H1 (cell line): ENCODE results near the gene FARS2. TPM values are rescaled to one million over a fixed set of nuclear protein-coding genes. Genes with fewer than 3 reads are reported as not detected.
A peak's percentile ranks its signal among the peaks of the same experiment; 100 is the strongest.

Source experiments
- CTCF ChIA-PET: fragments of 300-600 bp; sonication (Branson Sonifier 250); formaldehyde crosslinking; loops from one replicate; lab custom pipeline; 2021; ENCODE audit not compliant: partially characterized antibody; lab: Charles Lee
- POLR2A ChIA-PET: fragments of 300-600 bp; sonication (Branson Sonifier 250); formaldehyde crosslinking; loops from one replicate; lab custom pipeline; 2021; ENCODE audit warnings: inconsistent platforms; ENCODE audit not compliant: partially characterized antibody; lab: Charles Lee
- DNase-seq, 2 experiments: peaks; one replicate each; pipeline versions ENCODE4 v3.0.0 to v3.0.0-alpha.2; 2010 to 2022; ENCODE audit warnings: low spot score in 2 of 2, low read depth in 1 of 2, mixed read lengths in 1 of 2
- FAIRE-seq: peaks from 2 replicates; lab custom pipeline; 2011; peaks lifted over from hg19 to GRCh38; lab: Jason Lieb, UNC
- H2AFZ ChIP-seq: 2 replicates; pipeline ENCODE4 v1.8.1; 2012; ENCODE audit warnings: low read length, inconsistent platforms
- H2AK5ac ChIP-seq: 2 replicates; pipeline ENCODE4 v1.6.1; 2013; ENCODE audit warnings: low read depth, low read length
- H2BK120ac ChIP-seq: replicated peaks from 2 replicates; pipeline ENCODE3; 2013; ENCODE audit warnings: low read depth, low read length, inconsistent platforms
- H2BK12ac ChIP-seq: 2 replicates; pipeline ENCODE4 v1.6.1; 2013; ENCODE audit warnings: low read depth, low read length
- H2BK15ac ChIP-seq: 2 replicates; pipeline ENCODE4 v1.6.1; 2013; ENCODE audit warnings: low read length
- H2BK20ac ChIP-seq: 2 replicates; pipeline ENCODE4 v1.6.1; 2013; ENCODE audit warnings: low read length
- H2BK5ac ChIP-seq: 2 replicates; pipeline ENCODE4 v1.6.1; 2013; ENCODE audit warnings: low read depth, low read length
- H3K14ac ChIP-seq: 2 replicates; pipeline ENCODE4 v1.6.1; 2013; ENCODE audit warnings: inconsistent platforms; ENCODE audit not compliant: insufficient read length
- H3K18ac ChIP-seq: 2 replicates; pipeline ENCODE4 v1.6.1; 2013; ENCODE audit warnings: low read length; ENCODE audit errors: extremely low read depth
- H3K23ac ChIP-seq: 2 replicates; pipeline ENCODE4 v1.6.1; 2013; ENCODE audit warnings: inconsistent platforms; ENCODE audit not compliant: insufficient read length
- H3K23me2 ChIP-seq: 2 replicates; pipeline ENCODE4 v1.6.1; 2013; ENCODE audit warnings: low read depth, low read length
- H3K27ac ChIP-seq: 2 replicates; pipeline ENCODE4 v1.6.1; 2011; ENCODE audit warnings: low read depth, low read length, inconsistent platforms
- H3K27me3 ChIP-seq, 4 experiments: replicated peaks in 1 of 4; 1 replicate in 1 of 4; 2 replicates in 3 of 4; pipeline versions ENCODE4 v1.6.1 to v1.8.1; 2011 to 2013; ENCODE audit warnings: low read length in 3 of 4, mild to moderate bottlenecking in 3 of 4, inconsistent platforms in 2 of 4, mixed read lengths in 2 of 4, moderate library complexity in 1 of 4; ENCODE audit not compliant: control insufficient read depth in 3 of 4, insufficient read depth in 3 of 4; ENCODE audit errors: extremely low read depth in 1 of 4
- H3K36me3 ChIP-seq, 4 experiments: 2 replicates each; pipeline versions ENCODE4 v1.6.1 to v1.8.1; 2011 to 2013; ENCODE audit warnings: mild to moderate bottlenecking in 4 of 4, low read length in 3 of 4, moderate library complexity in 2 of 4, control low read depth in 1 of 4, inconsistent platforms in 1 of 4; ENCODE audit not compliant: insufficient read depth in 4 of 4, control insufficient read depth in 2 of 4
- H3K4ac ChIP-seq: replicated peaks from 2 replicates; pipeline ENCODE3; 2013; ENCODE audit warnings: low read length, low read depth, mixed read lengths, inconsistent platforms; ENCODE audit not compliant: insufficient read length
- H3K4me1 ChIP-seq, 4 experiments: replicated peaks in 1 of 4; 1 replicate in 1 of 4; 2 replicates in 3 of 4; pipeline versions ENCODE4 v1.6.1 to v1.8.1; 2011 to 2013; ENCODE audit warnings: low read length in 3 of 4, inconsistent platforms in 2 of 4, mixed read lengths in 1 of 4; ENCODE audit not compliant: insufficient read depth in 4 of 4, control insufficient read depth in 3 of 4
- H3K4me2 ChIP-seq, 2 experiments: 2 replicates each; pipeline versions ENCODE4 v1.6.1 to v1.8.1; 2011 to 2013; ENCODE audit warnings: low read depth in 2 of 2, low read length in 2 of 2, control low read depth in 1 of 2, inconsistent platforms in 1 of 2, mild to moderate bottlenecking in 1 of 2; ENCODE audit not compliant: insufficient read depth in 1 of 2
- H3K4me3 ChIP-seq, 4 experiments: fragments of 200-600, 300-600 bp in 1 of 4; sonication (generic), shearing (Covaris generic), sonication (Bioruptor Twin) in 1 of 4; 2 replicates each; pipeline versions ENCODE4 v1.5.1 to v1.8.1; 2011 to 2016; ENCODE audit warnings: low read length in 4 of 4, low read depth in 3 of 4, control low read depth in 2 of 4, inconsistent platforms in 2 of 4, mild to moderate bottlenecking in 2 of 4, mixed read lengths in 1 of 4, moderate library complexity in 1 of 4; ENCODE audit not compliant: insufficient read depth in 2 of 4; ENCODE audit errors: extremely low read depth in 1 of 4
- H3K56ac ChIP-seq: replicated peaks from 2 replicates; pipeline ENCODE3; 2013; ENCODE audit warnings: low read depth, mild to moderate bottlenecking, mixed read lengths, low read length, inconsistent platforms; ENCODE audit not compliant: insufficient read length
- H3K79me1 ChIP-seq: 2 replicates; pipeline ENCODE4 v1.6.1; 2013; ENCODE audit warnings: low read depth, low read length, control low read depth
- H3K79me2 ChIP-seq, 2 experiments: 2 replicates each; pipeline versions ENCODE4 v1.6.1 to v1.8.1; 2012 to 2013; ENCODE audit warnings: low read length in 2 of 2, mild to moderate bottlenecking in 2 of 2, inconsistent platforms in 1 of 2; ENCODE audit not compliant: insufficient read depth in 2 of 2, control insufficient read depth in 1 of 2
- H3K9ac ChIP-seq, 4 experiments: replicated peaks in 1 of 4; 1 replicate in 1 of 4; 2 replicates in 3 of 4; pipeline versions ENCODE4 v1.6.1 to v1.8.1; 2011 to 2013; ENCODE audit warnings: low read depth in 3 of 4, low read length in 3 of 4, control low read depth in 2 of 4, mild to moderate bottlenecking in 2 of 4, moderate library complexity in 2 of 4, inconsistent platforms in 1 of 4; ENCODE audit errors: extremely low read depth in 1 of 4
- H3K9me3 ChIP-seq, 2 experiments: 2 replicates each; pipeline versions ENCODE4 v1.6.1 to v1.8.1; 2012 to 2013; ENCODE audit warnings: mild to moderate bottlenecking in 2 of 2, moderate library complexity in 2 of 2, control low read depth in 1 of 2, inconsistent platforms in 1 of 2, low read depth in 1 of 2, low read length in 1 of 2, mixed read lengths in 1 of 2; ENCODE audit not compliant: insufficient read depth in 2 of 2
- H4K20me1 ChIP-seq, 2 experiments: replicated peaks in 1 of 2; 2 replicates each; pipeline versions ENCODE3 to v1.8.1; 2011 to 2013; ENCODE audit warnings: inconsistent platforms in 2 of 2, low read length in 2 of 2, mild to moderate bottlenecking in 1 of 2; ENCODE audit not compliant: insufficient read depth in 2 of 2, control insufficient read depth in 1 of 2
- H4K5ac ChIP-seq: 2 replicates; pipeline ENCODE4 v1.6.1; 2013; ENCODE audit warnings: low read length, low read depth, mixed read lengths, inconsistent platforms; ENCODE audit not compliant: insufficient read length
- H4K8ac ChIP-seq: 2 replicates; pipeline ENCODE4 v1.8.0; 2013; ENCODE audit warnings: mild to moderate bottlenecking, moderate library complexity, low read length, inconsistent platforms; ENCODE audit not compliant: insufficient read depth; ENCODE audit errors: extremely low read depth
- H4K91ac ChIP-seq: replicated peaks from 2 replicates; pipeline ENCODE3; 2013; ENCODE audit warnings: low read length, mixed read lengths, inconsistent platforms; ENCODE audit not compliant: insufficient read length
- ASH2L ChIP-seq: fragments of 200-600, 300-600 bp; sonication (generic); IDR thresholded peaks from one replicate; pipeline ENCODE4 v1.7.1; 2017; ENCODE audit warnings: low read length
- BCL11A ChIP-seq, 2 experiments: IDR thresholded peaks; one replicate each; pipeline ENCODE4 v1.6.1; 2011; ENCODE audit warnings: low read depth in 2 of 2, low read length in 2 of 2, mild to moderate bottlenecking in 2 of 2
- BRCA1 ChIP-seq: IDR thresholded peaks from 2 replicates; pipeline ENCODE4 v1.6.1; 2012; ENCODE audit warnings: low read depth, low read length, improper control_type of control experiment
- KDM1A ChIP-seq: fragments of 200-600, 300-600 bp; sonication (generic); IDR thresholded peaks from 2 replicates; pipeline ENCODE4 v1.7.1; 2016; ENCODE audit warnings: mild to moderate bottlenecking, low read length, borderline replicate concordance
- MAX ChIP-seq: IDR thresholded peaks from 2 replicates; pipeline ENCODE4 v1.6.1; 2012; ENCODE audit warnings: inconsistent platforms
- POU5F1 ChIP-seq: IDR thresholded peaks from 2 replicates; pipeline ENCODE4 v1.6.1; 2011; ENCODE audit warnings: low read depth, mild to moderate bottlenecking, low read length, moderate library complexity
- SAP30 ChIP-seq: fragments of 300-600 bp; sonication (generic); IDR thresholded peaks from 2 replicates; pipeline ENCODE4 v1.7.1; 2012; ENCODE audit warnings: low read length, moderate library complexity, mild to moderate bottlenecking, inconsistent platforms; ENCODE audit not compliant: insufficient read depth, insufficient replicate concordance
- TEAD4 ChIP-seq: IDR thresholded peaks from 2 replicates; pipeline ENCODE4 v1.6.1; 2012; ENCODE audit warnings: low read depth, low read length, inconsistent platforms, mixed read lengths
- USF2 ChIP-seq: IDR thresholded peaks from 2 replicates; pipeline ENCODE4 v1.6.1; 2011; ENCODE audit warnings: low read length, improper control_type of control experiment
- ZNF274 ChIP-seq: IDR thresholded peaks from 2 replicates; pipeline ENCODE4 v1.7.0; 2012; ENCODE audit warnings: low read length, borderline replicate concordance; ENCODE audit errors: extremely low read depth
- WGBS, 2 experiments: shearing (Covaris generic) in 1 of 2; methylation state at CpG; one replicate each; pipeline versions ENCODE4 v1.1.6 to v1.1.7; 2013 to 2015; ENCODE audit warnings: low lambda C conversion rate in 2 of 2, mixed read lengths in 2 of 2, inconsistent platforms in 1 of 2, low coverage in 1 of 2, missing lambda C conversion rate in 1 of 2; ENCODE audit not compliant: insufficient replicate concordance in 2 of 2, insufficient coverage in 1 of 2, insufficient read length in 1 of 2; ENCODE audit errors: extremely low coverage in 1 of 2, missing lambda C conversion rate in 1 of 2; 5-methylcytosine and 5-hydroxymethylcytosine counted together
- polyA plus RNA-seq, 7 experiments: library from polyadenylated mRNA; depleted of rRNA in 3 of 7; stranded (reverse) in 5 of 7; unstranded in 2 of 7; fragments of >200 nt in 5 of 7; fragments of 200-250 nt in 2 of 7; gene quantifications; 1 replicate in 5 of 7; 2 replicates in 1 of 7; 4 replicates in 1 of 7; pipeline versions ENCODE4 v1.2.1 to v1.2.3, GENCODE V29; 2011 to 2013; ENCODE audit warnings: missing spikeins in 2 of 7, mixed read lengths in 2 of 7
- total RNA-seq: library from RNA; stranded (reverse); fragmentation: NEBNext Ultra II Directional; extraction: Animal tissue kit (Norgen Biotek cat#: 25700); gene quantifications from 2 replicates; pipeline ENCODE4 v1.2.1, GENCODE V29; 2021

The FARS2 gene
- total and polyA plus RNA-seq, 2 of the 8 experiments (the other 6 are each of a cell fraction or from before 2014, with no cell fraction given), result 11.7 to 14.4 TPM

- no peak overlapping the region for H3K4ac ChIP-seq
- H2BK15ac ChIP-seq, result no peak overlapping the region
- H3K79me2 ChIP-seq, result no peaks in the 10 kb centered on the region
- no peaks in the 10 kb centered on the region for H3K36me3 ChIP-seq
- H3K56ac ChIP-seq, result no peak overlapping the region
- no peak overlapping the region for H3K14ac ChIP-seq
- peak overlapping the region; percentile 42 to 44; a peak in 1 of 4 replicates for H3K4me2 ChIP-seq
- no peak overlapping the region for H2BK12ac ChIP-seq
- H3K4me3 ChIP-seq, result no peak overlapping the region
- H3K18ac ChIP-seq, result no peak overlapping the region
- no peak overlapping the region for H4K91ac ChIP-seq
- H3K27me3 ChIP-seq, result no peaks in the 10 kb centered on the region
- H4K5ac ChIP-seq, result no peak overlapping the region
- no peak overlapping the region for H2AK5ac ChIP-seq
- H2BK5ac ChIP-seq, result no peak overlapping the region
- ChIA-PET CTCF (interaction anchor here (0.5 to 2.4 kb wide), 8 partner anchors 12 to 383 kb away, joined by 3 to 15 read pairs (median 3); no protein-coding TSS in a partner anchor), POLR2A (no interaction called here)
- no peak for FAIRE-seq
- H3K4me1 ChIP-seq, result peaks cover 3 to 18% (median 10%) of the 10 kb centered on the region in 4 experiments; a peak in 5 of 7 replicates
- H2AFZ ChIP-seq, result no peak overlapping the region
- no peak for DNase-seq
- no peak overlapping the region for H3K27ac ChIP-seq
- H3K9ac ChIP-seq, result no peak overlapping the region
- no peak overlapping the region for H4K8ac ChIP-seq
- no peaks in the 10 kb centered on the region for H3K23me2 ChIP-seq
- H2BK120ac ChIP-seq, result no peak overlapping the region
- no peak overlapping the region for H3K23ac ChIP-seq
- H2BK20ac ChIP-seq, result no peak overlapping the region
- no peaks in the 10 kb centered on the region for H4K20me1 ChIP-seq
- 94% methylated on average over 2 of the region's 2 CpGs; no CpG with 5 or more reads in 1 of the 2 experiments for WGBS, 2 experiments
- H3K79me1 ChIP-seq, result no peaks in the 10 kb centered on the region; the same call in 1 of the 2 replicates
- no peaks in the 10 kb centered on the region for H3K9me3 ChIP-seq
- no peak for TF ChIP-seq ASH2L
- no peak for TF ChIP-seq KDM1A
- no peak for TF ChIP-seq SAP30
- no peak for TF ChIP-seq TEAD4
- no peak for TF ChIP-seq POU5F1
- no peak for TF ChIP-seq BRCA1
- no peak for TF ChIP-seq ZNF274
- no peak for TF ChIP-seq USF2
- TF ChIP-seq MAX, result no peak
- TF ChIP-seq BCL11A (IDR thresholded peaks at IDR 0.05; ENCODE audit: low read depth in 2 of 2, low read length in 2 of 2), result no peak
These were observed 211.3 kb downstream of the FARS2 start for GRCh38 chr6:5472571-5472970.
